AG04449 (cell line): ENCODE results near the gene ITIH3.

ENCODE experiments used
- CTCF ChIA-PET: fragments of 350-600 bp; formaldehyde crosslinking; extraction: SDS; loops from one replicate; lab custom pipeline; 2021; ENCODE audit warnings: antibody characterized with exemption; lab: Yijun Ruan, JAX
- POLR2A ChIA-PET: fragments of 400-600, 350-600 bp; formaldehyde crosslinking; extraction: SDS; loops from one replicate; lab custom pipeline; 2020; ENCODE audit warnings: antibody characterized with exemption, inconsistent platforms; lab: Yijun Ruan, JAX
- DNase-seq: peaks from one replicate; pipeline ENCODE4 v3.0.0-alpha.2; 2010; ENCODE audit warnings: low read depth, low spot score
- H3K4me3 ChIP-seq: 2 replicates; pipeline ENCODE4 v1.5.1; 2011; ENCODE audit warnings: low read depth, mild to moderate bottlenecking, control low read depth, low read length
- TF ChIP-seq, protein P1 (sequence below): IDR thresholded peaks from one replicate; pipeline ENCODE4 v1.5.1; 2011; ENCODE audit warnings: mild to moderate bottlenecking, moderate library complexity, low read length, control low read depth, inconsistent platforms; ENCODE audit not compliant: insufficient read depth; ENCODE audit errors: missing control alignments

The ITIH3 gene, protein sequence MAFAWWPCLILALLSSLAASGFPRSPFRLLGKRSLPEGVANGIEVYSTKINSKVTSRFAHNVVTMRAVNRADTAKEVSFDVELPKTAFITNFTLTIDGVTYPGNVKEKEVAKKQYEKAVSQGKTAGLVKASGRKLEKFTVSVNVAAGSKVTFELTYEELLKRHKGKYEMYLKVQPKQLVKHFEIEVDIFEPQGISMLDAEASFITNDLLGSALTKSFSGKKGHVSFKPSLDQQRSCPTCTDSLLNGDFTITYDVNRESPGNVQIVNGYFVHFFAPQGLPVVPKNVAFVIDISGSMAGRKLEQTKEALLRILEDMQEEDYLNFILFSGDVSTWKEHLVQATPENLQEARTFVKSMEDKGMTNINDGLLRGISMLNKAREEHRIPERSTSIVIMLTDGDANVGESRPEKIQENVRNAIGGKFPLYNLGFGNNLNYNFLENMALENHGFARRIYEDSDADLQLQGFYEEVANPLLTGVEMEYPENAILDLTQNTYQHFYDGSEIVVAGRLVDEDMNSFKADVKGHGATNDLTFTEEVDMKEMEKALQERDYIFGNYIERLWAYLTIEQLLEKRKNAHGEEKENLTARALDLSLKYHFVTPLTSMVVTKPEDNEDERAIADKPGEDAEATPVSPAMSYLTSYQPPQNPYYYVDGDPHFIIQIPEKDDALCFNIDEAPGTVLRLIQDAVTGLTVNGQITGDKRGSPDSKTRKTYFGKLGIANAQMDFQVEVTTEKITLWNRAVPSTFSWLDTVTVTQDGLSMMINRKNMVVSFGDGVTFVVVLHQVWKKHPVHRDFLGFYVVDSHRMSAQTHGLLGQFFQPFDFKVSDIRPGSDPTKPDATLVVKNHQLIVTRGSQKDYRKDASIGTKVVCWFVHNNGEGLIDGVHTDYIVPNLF

DNA sequence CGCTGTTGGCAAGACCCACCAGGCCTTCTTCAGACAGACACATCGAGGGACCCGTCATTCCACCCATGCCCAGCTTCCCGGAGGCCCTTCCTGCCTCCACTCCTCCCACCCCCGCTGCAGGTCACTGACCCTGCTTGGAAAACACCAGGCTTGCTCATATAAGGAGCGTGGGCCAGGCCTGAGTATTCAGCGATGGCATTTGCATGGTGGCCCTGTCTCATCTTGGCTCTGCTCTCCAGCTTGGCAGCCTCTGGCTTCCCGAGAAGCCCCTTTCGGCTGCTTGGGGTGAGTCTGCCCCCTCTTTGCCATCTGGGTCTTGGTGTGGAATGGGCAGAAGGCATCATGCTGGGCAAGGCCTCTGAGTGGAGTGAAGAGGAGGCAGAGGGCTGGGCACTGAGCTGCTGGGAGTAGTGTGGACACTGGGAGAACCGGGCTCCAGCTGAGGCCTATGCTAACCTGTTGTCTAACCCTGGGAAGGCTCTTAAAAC is at the start of gene ITIH3:
TSS of gene ITIH3 (plus strand) at position 185 of the 488 bp plus-strand sequence. CDS start at position 193, 8 bp downstream.
- DNase-seq, result no peak
- H3K4me3 ChIP-seq, result no peak within 1 kb of the TSS
- ChIA-PET POLR2A (no interaction called here), CTCF (interaction anchor here (1.1 to 1.7 kb wide), 2 partner anchors 27 to 113 kb away, joined by 3 to 7 read pairs; no protein-coding TSS in a partner anchor)
- TF ChIP-seq, protein P1, sequence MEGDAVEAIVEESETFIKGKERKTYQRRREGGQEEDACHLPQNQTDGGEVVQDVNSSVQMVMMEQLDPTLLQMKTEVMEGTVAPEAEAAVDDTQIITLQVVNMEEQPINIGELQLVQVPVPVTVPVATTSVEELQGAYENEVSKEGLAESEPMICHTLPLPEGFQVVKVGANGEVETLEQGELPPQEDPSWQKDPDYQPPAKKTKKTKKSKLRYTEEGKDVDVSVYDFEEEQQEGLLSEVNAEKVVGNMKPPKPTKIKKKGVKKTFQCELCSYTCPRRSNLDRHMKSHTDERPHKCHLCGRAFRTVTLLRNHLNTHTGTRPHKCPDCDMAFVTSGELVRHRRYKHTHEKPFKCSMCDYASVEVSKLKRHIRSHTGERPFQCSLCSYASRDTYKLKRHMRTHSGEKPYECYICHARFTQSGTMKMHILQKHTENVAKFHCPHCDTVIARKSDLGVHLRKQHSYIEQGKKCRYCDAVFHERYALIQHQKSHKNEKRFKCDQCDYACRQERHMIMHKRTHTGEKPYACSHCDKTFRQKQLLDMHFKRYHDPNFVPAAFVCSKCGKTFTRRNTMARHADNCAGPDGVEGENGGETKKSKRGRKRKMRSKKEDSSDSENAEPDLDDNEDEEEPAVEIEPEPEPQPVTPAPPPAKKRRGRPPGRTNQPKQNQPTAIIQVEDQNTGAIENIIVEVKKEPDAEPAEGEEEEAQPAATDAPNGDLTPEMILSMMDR, result no peak

DNA sequence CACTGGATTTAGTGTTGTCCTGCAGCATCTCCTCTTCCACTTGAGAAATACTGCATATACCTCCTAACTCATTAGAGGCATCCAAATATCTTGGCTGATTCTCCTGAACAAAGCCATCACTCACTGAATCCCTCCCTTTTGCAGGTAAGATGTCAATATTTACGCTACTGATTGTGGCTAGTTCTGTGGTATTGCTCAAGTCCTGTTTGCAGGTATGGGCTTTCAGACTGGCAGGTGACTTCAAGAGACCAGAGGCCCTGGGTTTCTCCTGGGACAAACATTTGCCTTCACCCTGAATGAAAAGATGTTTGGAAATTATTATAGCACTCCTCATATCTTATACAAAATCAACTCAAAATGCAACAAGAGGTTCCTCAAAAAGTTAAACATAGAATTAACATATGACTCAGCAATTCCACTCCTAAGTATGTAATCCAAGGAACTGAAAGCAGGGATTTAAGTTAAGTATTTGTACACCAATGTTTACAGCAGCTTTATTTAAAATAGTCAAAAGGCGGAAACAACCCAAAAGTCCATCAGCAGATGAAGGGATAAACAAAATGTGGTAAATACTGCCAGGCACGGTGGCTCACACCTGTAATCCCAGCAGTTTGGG is 42.4 kb upstream of the ITIH3 start:
- DNase-seq, result no peak
- TF ChIP-seq, protein P1, result no peak
- H3K4me3 ChIP-seq, result no peak overlapping the region
- POLR2A ChIA-PET, result no interaction called here
- CTCF ChIA-PET, result no interaction called here

DNA sequence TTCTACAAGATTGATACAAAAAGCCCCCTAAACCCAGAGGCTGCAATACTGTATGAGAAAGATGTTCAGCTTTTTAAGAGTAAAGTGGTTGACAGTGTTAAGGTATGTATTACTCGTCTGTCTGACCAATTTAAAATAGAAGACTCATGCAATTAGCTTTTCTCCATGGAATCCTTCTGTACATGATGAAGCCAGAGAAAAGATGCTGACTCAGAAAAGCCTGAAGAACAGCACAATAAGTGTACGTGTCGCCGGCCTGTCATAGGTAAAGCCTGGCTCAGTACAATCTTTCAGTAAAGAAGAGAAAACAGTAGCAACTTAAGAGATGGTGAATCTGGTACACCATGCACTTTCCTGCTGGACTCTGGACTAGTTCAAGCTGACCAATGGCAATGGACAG is 40.2 kb upstream of the ITIH3 start:
- no peak for DNase-seq
- TF ChIP-seq, protein P1, result no peak
- ChIA-PET POLR2A (no interaction called here), CTCF (interaction anchor here (1.1 to 2.2 kb wide), 4 partner anchors 9 to 232 kb away, joined by 3 to 12 read pairs (median 3); no protein-coding TSS in a partner anchor)
- H3K4me3 ChIP-seq, result no peak overlapping the region

DNA sequence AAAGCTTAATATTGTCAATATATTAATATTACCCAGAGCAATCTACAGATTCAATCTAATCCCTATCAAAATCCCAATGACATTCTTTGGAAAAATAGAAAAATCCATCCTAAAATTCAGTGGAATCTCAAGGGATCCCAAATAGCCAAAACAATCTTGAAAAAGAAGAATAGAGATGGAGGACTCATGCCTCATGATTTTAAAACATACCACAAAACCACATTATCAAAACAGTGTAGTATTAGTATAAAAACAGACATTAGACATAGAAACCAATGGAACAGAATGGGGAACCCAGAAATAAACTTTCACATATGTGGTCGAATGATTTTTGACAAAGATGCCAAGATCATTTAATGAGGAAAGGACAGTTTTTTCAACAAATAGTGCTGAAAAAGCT is 38.5 kb upstream of the ITIH3 start:
- no peak overlapping the region for H3K4me3 ChIP-seq
- ChIA-PET POLR2A (no interaction called here), CTCF (interaction anchor here (1.4 kb wide), 1 partner anchor 17 kb away, joined by 3 read pairs; no protein-coding TSS in a partner anchor)
- TF ChIP-seq, protein P1, result no peak
- DNase-seq, result no peak

DNA sequence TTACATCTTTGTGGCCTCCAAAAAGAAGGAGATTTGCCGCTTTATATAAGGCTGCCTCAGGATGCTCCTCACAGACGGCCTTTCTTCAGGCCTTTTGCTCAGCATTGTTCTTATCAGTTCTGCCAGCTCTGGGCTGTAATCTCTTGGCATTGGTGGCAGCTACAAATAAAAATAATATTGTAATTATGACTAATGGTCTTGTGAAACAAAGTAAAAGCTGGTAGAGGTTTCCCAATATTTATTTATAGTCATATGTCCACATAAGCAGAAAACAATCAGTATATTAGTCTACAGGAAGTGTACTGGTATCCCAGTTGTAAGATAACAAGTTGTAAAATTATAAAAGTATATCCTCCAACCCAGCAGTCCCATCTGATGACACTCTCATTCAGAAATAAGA is 31.1 kb upstream of the ITIH3 start:
- no peak overlapping the region for H3K4me3 ChIP-seq
- ChIA-PET POLR2A (no interaction called here), CTCF (interaction anchor here (1.0 to 1.3 kb wide), 2 partner anchors 20 to 309 kb away, joined by 3 read pairs; no protein-coding TSS in a partner anchor)
- TF ChIP-seq, protein P1, result no peak
- no peak for DNase-seq
